H7 (cell line): Measurements from ENCODE around the gene MRAS. TPM values are rescaled to one million over a fixed set of nuclear protein-coding genes. Genes with fewer than 3 reads are reported as not detected.

ENCODE experiments used
- total RNA-seq: library from RNA; depleted of rRNA; stranded (reverse); fragments of >200 nt; shearing (Covaris generic); gene quantifications from 2 replicates; pipeline ENCODE4 v1.2.3, GENCODE V29; 2014; rRNA removed

Gene MRAS
- total RNA-seq, 1 experiment from 2014 or later, result 24.4 TPM

Other genes starting within 250 kb of the MRAS start
- 10.7 and 13.6 TPM in 2 replicates for gene DZIP1L, start 233.0 kb upstream of the MRAS start, total RNA-seq
- not detected in 2 replicates for gene A4GNT, start 216.2 kb upstream of the MRAS start, total RNA-seq
- 16.0 and 16.7 TPM in 2 replicates for gene DBR1, start 173.7 kb upstream of the MRAS start, total RNA-seq
- gene ARMC8, start 161.3 kb upstream of the MRAS start, total RNA-seq, result 43.2 and 46.0 TPM in 2 replicates
- gene NME9, start 18.7 kb upstream of the MRAS start, total RNA-seq, result 0.35 TPM in 1 of 2 replicates, not detected in the other
- gene ESYT3, start 86.0 kb downstream of the MRAS start, total RNA-seq, result 5.6 and 10.9 TPM in 2 replicates
- 19.6 and 37.8 TPM in 2 replicates for gene CEP70, start 245.7 kb downstream of the MRAS start, total RNA-seq